ENCODE data around the gene FHIT. TPM values are rescaled to one million over a fixed set of nuclear protein-coding genes. Genes with fewer than 3 reads are reported as not detected.
"Not testable (repeated sequence)": the region's sequence is repeated elsewhere in the genome, so short reads cannot be mapped to it uniquely, and the experiment has no call there.

The FHIT gene
- total RNA-seq, 1 donor from 2014 or later = 8.5 TPM

DNA sequence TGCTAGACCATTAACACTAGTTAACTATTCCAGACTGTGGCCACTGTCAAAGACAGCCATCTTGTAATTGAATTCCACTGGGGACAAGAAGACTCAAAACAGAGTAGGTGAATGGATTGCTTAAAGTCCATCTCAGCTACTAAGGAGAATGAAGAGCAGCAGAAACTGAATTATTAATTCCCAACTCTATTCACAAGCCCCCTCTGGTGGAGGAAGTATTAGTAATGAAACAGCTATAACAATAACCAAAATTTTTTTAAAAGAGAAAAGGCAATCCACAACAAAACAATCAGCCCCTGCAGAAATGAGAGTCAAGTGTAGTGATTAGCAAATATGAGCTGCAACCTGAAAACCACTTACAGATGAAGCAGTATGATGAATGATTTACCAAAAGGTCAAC, 302.8 kb downstream of the FHIT start:
- DNase-seq (ENCODE audit: low spot score) = no peak

- DNase-seq (ENCODE audit: low spot score) = no peak
Measured at GRCh38 chr3:60935709-60936108, 315.5 kb downstream of the FHIT start.

DNA sequence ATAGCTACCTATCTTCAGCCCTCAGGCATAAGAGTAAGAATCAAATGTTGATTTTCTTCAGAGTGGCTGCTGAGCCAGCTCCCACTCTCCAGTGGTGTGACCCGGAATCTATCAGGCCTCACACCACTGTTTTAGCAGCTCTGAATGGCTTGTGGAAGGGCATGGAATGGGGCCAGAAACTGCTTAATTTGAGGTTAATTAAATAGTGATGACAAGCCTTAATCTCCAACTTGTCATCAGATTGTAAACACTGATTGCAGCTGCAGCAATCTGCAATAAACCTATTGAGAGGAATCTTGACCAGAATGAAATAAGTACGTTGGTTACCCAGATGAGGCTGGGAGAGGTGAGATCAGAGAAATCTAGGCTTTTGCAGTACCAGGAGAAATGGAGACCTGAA, 317.4 kb downstream of the FHIT start:
- no peak for DNase-seq (ENCODE audit: low spot score)

GRCh38 chr3:60932643-60933042, 318.6 kb downstream of the FHIT start:
- DNase-seq (ENCODE audit: low spot score) = no peak

- no peak for DNase-seq (ENCODE audit: low spot score)
Measured at GRCh38 chr3:60932170-60932569, 319.1 kb downstream of the FHIT start.

- DNase-seq (ENCODE audit: low spot score) = no peak
Measured at GRCh38 chr3:60931452-60931851, 319.8 kb downstream of the FHIT start.

GRCh38 chr3:60920519-60920918, 330.7 kb downstream of the FHIT start:
- no peak for DNase-seq (ENCODE audit: low spot score)

DNA sequence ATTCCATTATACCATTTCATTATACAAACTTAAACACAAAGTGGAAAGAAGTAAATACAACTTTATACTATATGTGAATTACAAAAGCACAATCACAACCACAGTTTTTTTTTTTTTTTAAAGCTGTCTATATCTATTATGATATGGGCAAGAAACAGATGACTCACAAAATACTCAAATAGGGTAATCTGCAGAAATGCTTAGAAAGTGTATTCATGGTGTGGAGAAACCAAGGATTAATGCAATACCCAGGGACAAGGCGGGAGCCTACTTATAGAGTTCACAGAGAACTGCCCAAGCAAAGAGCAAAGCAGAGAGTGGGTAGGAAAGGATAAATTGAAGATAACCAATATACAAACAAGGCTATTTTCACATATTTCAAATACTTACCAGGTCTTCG, 332.0 kb downstream of the FHIT start:
- no peak for DNase-seq (ENCODE audit: low spot score)

GRCh38 chr3:60917141-60917540, 334.1 kb downstream of the FHIT start:
- DNase-seq (ENCODE audit: low spot score) = no peak

DNA sequence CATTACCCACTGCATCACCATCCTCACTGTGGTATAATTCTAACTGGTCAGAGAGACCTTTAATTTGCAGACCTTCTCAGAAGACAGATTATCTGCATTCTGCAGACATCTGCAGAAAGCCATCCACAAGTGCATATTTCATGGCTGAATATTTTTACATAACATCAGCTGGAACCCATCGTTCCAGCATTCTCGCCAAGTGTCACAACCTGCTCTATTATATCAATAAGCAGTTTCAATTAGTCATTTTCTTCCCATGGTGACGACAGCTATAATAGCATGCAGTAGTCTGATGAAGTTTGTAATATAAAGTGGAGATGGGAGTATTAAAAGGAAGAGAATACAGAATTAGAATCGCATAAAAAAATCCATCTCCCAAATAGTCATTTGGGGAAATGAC, 334.7 kb downstream of the FHIT start:
- no peak for DNase-seq (ENCODE audit: low spot score)

- no peak for DNase-seq (ENCODE audit: low spot score)
Measured at GRCh38 chr3:60913474-60913873, 337.8 kb downstream of the FHIT start.

DNA sequence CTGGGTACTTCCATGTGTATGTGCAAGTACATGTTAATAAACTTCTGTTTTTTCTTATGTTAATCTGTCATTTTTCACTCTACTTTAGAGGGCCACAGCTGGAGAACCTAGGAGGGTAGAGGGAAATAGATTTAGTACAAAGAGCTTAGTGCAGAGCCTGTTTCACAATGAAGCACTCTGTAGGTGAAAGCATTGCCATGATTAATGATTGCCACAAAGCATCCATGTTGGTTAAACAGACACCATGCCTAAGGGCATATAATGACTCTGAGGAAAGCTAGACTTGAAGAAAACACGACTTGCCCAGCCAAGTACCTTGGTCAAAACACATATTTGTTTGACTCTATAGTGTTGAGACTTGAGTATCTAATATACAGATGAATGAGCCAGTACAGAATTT, 338.4 kb downstream of the FHIT start:
- no peak for DNase-seq (ENCODE audit: low spot score)

DNA sequence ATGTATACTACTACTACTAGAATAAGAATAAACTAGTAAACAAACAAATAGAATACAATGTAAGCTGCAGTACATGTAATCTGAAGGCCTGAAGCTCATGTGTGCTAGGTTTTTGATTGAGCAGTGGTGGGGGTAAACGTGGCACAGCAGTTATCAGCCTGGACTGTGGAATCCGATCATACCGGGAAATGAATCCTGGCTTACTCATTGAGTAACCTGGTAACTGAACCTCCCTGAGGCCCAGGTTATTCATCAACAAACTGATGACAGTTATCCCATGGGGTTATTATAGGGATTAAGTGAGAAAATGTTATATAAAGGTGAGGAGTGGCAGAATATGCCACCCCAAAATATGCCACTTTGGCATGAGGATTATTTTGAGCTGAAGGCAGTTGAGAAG, 339.1 kb downstream of the FHIT start:
- no peak for DNase-seq (ENCODE audit: low spot score)

DNA sequence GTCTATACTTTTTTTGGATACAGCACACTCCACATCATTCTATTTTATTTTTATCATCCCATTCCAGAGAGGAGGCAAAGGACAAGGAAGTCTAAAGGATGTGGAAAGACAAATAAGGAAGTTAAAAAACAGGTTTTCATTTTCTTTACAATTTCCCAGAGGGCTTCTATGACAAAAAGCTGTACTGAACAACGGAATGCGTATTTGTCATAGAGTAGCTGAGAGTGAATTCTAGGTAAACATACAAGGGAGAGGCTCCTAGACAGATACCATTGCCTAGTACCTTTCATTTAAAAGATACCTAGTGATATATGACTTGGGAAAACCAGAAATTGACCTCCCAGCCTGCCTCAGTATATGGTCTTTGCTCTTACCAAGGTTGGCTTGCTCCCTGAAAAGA, 341.7 kb downstream of the FHIT start:
- no peak for DNase-seq (ENCODE audit: low spot score)

DNA sequence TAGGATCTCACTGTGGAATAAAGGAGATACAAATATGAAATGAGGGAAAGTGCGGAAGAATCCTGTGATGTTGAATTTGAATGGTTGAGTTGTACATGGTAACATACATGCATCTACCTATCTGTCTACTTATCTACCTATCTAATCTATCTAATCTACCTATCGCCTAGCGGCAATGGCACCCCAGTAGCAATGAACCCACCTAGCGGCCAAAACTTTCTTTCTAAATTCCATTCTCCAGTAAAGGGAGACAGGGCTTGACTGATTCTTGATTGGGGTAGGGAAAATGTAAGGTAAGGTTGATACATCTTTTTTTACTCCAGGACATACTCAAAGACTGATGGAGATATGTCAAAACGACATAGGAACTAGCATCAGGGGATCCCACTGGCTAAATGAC, 345.0 kb downstream of the FHIT start:
- DNase-seq (ENCODE audit: low spot score) = no peak

GRCh38 chr3:60898321-60898720, 352.9 kb downstream of the FHIT start:
- no peak for DNase-seq (ENCODE audit: low spot score)

- DNase-seq (ENCODE audit: low spot score) = no peak
Measured at GRCh38 chr3:60893946-60894345, 357.3 kb downstream of the FHIT start.

DNA sequence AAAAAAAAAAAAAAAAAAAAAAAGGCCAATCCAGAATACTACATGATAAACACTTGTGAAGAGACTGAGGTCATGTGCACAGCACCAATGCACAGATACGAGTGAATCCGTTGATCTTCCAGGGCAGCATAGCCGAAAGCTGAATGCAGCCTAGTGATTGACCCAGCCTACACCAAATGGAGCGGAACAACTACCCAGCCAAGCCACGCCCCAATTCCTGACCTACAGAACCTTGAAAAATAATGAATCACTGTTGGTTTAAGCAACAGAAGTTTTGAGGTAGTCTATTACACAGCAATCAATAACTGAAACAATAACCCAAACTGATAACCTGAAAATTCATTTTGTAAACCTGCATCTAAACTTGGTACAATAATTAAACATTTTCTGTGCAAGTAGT, 361.0 kb downstream of the FHIT start:
- no peak for DNase-seq (ENCODE audit: low spot score)

DNA sequence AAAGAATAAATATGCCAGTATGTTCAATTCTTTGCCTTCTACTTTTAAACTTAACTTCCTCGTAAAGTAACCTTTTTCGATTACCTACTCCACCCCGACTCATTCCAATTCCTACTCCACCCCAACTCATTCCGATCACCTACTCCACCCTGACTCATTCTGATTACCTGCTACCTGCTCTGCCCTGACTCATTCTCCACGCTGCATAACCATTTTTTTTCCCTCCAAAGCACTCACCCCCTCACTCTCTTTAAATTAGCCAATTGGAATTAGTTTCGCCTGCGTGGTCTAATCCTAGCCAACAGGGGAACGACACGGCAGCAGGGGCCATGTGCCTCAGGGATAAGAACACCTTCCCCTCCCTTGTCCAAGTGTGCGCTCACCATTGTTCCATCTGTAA, 362.3 kb downstream of the FHIT start:
- not testable (repeated sequence) for DNase-seq (ENCODE audit: low spot score)

DNA sequence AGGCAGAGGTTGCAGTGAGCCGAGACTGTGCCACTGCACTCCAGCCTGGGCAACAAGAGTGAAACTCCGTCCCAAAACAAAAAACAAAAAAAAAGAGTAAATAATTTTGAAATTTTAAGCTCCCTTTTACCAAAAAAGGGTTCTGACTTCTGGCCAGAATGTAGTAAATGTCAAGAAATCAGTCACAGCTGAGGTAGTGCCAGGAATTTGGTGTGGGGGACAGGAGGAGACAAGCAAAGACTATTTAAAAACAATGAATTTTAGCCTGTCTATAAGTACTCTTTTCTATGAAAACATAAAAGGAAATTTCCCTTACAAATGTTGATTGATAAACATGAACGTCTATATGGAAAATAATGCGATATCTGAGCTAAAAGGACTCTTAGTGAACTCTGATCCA, 363.7 kb downstream of the FHIT start:
- DNase-seq (ENCODE audit: low spot score) = no peak

DNA sequence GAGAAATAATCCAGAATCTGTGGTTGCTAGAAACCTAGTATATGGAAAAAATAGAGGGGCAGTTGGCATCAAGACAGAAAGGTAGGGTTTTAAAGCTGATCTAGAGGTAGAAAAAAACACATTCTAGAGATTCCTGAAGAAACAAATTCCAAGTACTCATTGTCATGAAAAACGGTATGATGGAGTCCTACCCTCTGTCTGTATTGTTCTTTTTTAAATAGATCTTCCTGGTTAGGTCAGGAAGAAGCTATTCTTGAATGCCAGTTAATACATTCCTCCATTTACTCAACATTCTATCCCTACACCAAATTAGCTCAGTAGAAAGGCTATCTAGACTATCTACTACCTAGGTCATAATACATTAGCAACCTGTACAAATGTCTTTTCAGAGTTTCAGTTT, 364.7 kb downstream of the FHIT start:
- DNase-seq (ENCODE audit: low spot score) = no peak

DNA sequence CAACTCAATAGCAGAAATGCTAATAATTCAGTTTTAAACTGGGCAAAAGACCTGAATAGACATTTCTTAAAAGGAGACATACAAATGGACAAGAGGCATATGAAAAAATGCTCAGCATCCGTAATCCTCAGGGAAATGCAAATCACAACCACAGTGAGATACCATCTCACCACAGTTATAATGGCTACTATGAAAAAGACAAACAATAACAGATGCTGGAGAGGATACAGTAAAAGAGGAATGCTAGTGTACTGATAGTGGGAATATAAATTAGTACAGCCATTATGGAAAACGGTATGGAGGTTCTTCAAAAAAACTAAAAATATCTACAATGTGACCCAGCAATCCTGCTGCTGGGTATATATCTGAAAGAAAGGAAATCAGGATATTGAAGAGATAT, 367.2 kb downstream of the FHIT start:
- DNase-seq (ENCODE audit: low spot score) = no peak

- DNase-seq (ENCODE audit: low spot score) = no peak
Measured at GRCh38 chr3:60877188-60877587, 374.1 kb downstream of the FHIT start.

GRCh38 chr3:60870396-60870795, 380.9 kb downstream of the FHIT start:
- DNase-seq (ENCODE audit: low spot score) = no peak

DNA sequence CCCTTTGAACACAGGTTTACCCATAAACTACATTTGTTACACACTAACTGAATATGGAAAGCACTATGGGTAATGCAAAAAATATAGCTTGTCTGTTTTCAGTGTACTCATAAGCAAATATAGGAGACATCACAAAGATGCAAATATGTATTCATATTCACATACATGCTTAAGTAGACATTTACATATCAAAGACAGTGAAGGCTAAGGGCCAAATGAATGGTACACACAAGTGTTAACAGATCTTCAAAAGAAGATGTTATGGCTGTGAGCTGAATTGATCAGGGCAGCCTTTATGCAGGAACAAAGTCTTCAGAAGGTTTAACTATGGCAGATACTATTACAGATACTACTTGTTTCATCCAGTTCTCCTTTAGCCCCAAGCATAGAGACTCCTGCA, 384.1 kb downstream of the FHIT start:
- DNase-seq (ENCODE audit: low spot score) = no peak

Data from mesenteric fat pad (tissue), 1 donor.